ENCODE data around the gene PROCA1.

The PROCA1 gene

GRCh38 chr17:28705728-28706334, 5.9 kb downstream of the PROCA1 start:
- no peak for DNase-seq

DNA sequence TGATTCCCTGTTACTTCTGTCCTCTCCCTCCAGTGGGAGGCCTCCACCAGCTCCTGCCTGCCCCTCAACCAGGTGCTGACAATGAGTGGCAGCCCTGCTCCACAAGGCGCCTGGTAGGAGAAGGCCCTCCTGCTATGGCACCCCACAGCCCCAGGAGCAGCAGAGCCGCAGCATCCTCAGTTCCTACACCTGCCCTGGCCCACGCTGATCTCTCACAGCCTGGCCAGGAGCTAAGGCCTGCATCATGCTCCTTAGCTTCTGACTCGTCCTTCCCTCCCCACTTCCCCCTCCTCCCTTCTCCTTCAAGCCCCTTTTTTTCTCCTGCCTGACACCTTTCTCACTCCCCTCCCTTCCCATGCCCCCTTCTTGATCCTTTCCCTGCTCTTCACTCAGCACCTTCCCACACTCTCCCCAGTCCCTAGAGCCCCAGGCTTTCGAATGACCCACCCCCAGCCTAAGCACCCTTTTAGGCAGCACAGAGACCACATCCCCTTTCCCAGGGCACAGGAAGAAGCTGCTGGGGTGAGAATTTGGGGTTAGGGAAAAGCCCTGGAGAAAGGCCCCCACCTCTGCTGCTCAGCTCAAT, 6.5 kb downstream of the PROCA1 start:
- DNase-seq = no peak

- no peak for DNase-seq
Observed at GRCh38 chr17:28704219-28704858, 7.3 kb downstream of the PROCA1 start.

DNA sequence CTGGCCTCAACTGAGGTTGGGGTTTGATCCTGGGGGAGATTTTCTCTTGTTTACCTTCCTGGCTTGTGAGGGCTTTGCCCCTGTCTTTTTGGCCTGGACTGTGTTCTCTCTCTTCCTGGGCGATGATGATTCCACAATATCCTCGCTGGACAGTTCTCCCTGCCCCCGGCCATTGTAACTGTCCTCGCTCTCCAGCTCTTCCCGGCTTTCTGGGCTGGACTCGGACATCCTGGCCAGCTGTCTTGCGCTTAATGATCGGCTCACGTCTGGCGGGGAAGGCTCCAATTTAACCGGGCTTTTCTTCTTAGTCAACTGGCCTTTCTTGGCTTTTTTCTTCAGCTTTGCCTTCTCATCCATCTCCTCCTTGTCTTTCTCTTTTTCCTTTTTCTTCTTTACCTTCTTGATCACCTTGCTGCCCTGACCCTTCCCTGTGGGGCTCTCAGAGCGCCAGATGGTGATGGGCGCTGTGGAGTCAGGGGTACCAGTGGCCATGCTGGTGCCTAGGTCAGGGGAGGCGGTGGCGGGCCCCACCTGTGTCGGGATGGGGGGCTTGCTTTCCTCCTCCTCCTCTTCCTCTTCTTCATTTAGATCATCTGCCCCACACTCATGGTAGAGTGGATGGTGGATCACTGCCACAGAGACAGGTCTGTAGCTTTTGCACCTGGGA, 8.0 kb downstream of the PROCA1 start:
- no peak for DNase-seq

DNA sequence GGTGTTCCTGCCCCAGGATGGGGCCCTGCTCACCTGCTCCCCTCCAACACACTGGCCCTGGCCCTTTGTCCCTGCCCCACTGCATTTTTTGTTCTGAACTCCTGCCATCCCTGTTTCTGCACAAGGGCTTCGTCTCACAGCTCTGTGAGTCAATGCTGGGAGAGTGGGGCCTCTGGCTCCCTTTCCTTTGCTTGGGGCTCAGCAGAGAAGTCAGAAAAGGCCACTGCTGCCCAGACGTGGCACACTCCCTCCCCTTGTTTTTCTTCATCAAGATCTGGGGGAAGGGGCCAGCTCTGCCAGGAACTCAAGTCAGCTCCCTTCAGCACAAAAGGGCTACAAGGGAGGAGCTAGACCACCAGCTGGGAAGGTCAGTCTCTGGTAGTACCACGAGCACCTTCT, 8.9 kb downstream of the PROCA1 start:
- no peak for DNase-seq

DNA sequence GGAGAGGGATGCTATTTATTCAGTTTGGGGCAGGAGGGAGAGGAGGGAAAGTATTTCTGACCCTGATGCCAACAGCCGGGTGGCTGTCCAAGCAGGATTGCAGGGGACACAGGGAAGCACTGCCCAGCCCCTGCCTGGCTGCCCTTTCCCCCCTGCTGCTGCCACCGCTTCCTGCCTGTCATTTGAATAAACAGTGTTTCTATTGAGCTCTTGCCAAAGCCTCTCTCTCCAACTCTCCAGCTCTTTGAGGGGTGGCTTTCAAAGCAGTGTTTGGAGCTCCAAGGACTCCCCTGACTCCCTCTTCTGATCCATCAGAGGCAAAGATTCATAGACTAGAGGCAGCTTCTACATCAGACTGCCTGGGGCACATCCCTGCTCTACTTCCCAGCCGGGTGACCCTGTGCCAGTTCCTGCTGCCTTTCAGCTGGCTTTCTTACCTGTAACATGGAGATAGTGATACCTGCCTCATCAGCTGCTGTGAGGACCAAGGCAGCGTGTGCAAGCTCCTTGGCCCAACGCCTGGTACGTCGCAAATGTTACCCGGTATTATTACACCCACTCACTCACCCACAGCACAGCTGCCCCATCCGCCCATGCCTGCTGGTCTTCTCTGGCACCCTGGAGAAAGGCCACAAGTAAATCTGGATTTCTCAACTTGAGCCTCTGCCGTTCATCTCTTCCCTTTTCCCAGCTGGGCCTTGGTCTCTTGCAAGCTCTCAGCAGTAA, 9.5 kb downstream of the PROCA1 start:
- no peak for DNase-seq

DNA sequence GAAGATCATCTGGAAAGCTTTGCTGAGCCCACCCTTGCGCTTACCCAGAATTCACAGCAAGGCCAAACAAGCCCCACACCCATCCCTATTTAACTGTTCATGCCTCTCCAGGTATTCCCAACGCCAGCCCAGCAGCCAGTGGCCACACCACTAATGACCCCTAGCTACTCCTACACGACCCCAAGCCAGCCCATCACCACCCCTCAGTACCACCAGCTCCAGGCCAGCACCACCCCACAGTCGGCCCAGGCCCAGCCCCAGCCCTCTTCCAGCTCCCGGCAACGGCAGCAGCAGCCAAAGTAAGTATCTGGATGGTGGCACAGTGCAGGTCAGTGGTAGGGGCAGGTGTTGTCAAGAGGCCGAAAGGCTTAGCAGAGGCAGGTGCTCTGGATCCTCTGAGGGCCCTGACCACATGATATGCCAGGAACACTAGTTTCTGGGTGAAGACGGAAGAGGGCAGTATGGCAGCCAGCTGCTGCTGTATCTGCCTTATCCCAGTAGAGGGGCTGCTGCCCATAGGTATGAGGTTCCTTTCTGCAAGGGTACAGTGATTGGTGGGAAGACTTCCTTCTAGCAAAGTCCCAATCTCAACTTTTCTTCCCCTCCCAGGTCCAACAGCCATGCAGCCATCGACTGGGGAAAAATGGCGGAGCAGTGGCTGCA, 10.7 kb downstream of the PROCA1 start:
- DNase-seq = no peak

- no peak for DNase-seq
Observed at GRCh38 chr17:28700278-28700677, 11.4 kb downstream of the PROCA1 start.

GRCh38 chr17:28698253-28698941, 13.3 kb downstream of the PROCA1 start:
- DNase-seq = no peak

DNA sequence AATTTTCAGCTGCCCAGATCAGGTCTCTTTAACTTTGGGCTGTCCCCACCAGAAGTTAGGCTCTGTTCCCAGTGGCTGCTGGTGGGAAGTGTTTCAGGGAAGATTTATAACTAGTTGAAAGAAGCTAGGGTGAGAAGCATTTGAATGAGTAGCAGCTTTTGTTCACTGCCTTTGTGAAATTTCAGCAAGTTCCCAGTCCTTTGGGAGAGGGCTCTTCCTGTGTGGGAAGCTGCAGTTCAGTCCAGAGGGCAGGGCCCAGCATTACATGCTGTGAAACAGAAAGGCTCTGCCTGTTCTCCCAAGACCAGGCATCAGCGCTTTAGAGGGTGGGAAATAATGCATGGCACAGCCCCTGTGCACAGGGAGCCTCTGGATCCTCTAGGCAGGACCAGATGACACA, 17.8 kb downstream of the PROCA1 start:
- DNase-seq = no peak

DNA sequence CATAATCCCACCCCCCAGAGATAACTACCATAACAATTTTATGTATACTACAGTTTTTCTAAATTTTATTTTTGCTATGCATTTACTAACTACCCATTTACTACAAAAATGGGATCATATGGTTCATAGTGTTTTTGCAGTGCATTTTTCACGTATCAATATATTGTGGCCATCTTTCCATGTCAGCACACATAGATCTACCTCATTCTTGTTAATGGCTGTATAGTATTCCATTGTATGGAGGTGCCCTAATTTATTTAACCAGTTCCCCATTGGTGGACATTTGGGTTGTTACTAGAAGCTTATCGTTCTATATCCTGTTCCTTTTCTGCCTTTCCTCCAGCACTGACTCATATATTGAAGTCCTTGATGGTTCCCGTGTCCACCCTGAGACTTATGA, 22.7 kb downstream of the PROCA1 start:
- no peak for DNase-seq

GRCh38 chr17:28688481-28688880, 23.2 kb downstream of the PROCA1 start:
- DNase-seq = no peak

DNA sequence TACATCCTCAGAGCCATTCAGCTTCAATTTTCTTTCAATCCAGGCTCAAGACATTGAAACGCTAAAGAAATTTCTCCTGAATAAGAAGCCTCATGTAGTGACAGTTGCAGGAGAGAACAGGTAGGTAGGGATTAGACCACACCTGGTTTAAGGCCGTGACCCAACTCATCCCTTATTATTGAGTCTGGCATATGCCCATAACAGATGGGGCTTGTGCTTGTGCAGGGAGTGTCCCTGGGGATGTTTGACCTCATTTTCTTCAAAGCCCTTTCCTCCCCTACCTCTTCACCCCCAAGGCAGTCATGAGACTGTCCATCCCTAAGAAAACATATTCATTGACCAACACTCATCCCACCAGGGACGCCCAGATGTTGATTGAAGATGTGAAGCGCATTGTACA, 25.4 kb downstream of the PROCA1 start:
- DNase-seq = no peak

GRCh38 chr17:28685366-28685765, 26.3 kb downstream of the PROCA1 start:
- DNase-seq = no peak

GRCh38 chr17:28684963-28685362, 26.7 kb downstream of the PROCA1 start:
- DNase-seq = no peak

DNA sequence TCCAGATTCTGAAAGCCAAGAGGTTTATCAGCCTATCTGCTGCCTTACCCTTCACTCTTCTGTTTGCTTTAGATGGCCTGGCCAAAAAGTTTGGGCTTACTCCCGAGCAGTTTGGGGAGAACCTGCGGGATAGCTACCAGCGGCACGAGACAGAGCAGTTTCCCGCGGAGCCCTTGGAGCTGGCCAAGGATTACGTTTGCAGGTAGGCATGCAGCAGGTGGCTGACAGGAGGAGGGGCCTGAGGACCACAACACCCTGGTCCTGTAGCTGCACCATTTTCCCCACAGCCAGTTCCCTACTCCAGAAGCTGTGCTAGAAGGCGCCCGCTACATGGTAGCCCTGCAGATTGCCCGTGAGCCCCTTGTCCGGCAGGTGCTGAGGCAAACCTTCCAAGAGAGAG, 29.0 kb downstream of the PROCA1 start:
- no peak for DNase-seq

- no peak for DNase-seq
Observed at GRCh38 chr17:28675980-28676379, 35.7 kb downstream of the PROCA1 start.

DNA sequence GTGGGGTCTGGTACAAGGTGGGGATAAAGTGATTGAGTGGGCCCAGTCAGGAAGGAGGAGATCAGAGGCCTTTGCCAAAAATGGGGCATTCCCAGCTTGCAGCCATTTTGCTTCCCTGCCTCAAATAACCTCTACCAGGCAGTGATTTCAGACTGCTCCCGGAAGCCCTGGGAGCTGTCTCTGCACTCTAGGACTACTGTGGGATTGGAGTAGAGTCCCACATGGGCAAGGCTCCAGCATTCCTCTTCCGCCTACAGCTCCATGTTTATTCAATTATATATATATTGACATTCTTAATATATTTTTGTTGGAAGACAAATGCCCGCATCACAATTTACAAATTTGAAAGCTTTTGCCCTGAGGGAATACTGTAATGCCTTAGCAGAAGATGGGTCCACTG, 36.2 kb downstream of the PROCA1 start:
- no peak for DNase-seq

- no peak for DNase-seq
Observed at GRCh38 chr17:28669918-28670317, 41.8 kb downstream of the PROCA1 start.

DNA sequence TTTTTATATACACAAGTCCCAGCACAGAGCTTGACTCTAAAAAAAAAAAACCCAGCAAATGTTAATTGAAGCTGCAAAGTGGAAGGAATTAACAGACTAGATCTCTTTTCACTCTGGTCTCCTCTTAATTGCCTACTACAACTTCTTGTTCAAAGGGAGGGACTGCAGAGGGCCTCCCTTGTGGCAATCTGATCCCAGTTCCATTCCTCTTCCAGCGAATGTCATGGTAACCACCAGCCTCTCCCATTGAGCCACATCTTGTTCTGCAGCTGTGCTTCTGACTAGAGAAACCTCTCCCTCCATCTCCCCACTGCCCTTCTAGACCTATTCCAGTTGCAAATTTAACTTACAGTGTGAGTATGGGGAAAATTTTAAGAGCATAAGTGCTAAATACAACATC, 43.8 kb downstream of the PROCA1 start:
- no peak for DNase-seq

DNA sequence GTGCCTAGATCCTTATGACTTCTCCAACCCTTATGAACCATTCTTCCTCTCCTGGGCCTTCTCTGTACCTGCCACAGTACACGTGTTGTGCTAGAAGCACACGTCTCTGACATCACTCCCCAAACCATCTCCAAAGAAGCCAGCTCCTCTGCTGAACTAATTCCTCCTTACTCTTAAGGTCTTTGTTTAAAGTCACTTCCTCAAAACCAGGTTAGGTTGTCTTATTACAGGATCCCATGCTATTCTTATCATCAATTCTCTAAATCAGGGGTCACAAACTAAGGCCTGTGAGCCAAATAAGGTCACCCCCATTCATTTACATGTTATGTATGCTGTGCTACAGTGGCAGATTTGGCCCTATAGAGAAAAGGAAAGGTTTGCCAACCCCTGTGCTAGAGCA, 45.7 kb downstream of the PROCA1 start:
- no peak for DNase-seq

DNA sequence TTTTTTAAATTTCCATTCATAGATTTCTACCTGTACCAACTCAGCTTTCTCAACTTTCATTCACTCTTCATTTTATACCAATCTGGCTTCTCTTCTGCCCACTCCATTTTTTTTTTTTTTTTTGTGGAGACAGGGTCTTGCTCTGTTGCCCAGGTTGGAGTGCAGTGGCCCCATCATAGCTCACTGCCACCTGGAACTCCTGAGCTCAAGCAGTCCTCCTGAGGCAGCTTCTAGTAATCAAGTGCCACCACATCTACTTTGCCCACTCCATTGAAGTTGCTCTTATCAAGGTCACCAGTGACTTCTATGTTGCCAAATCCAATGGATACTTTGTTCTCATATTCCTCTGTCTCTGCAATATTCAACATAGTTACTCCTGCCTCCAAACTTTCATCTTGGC, 48.0 kb downstream of the PROCA1 start:
- no peak for DNase-seq

- DNase-seq = no peak
Observed at GRCh38 chr17:28662527-28662829, 49.2 kb downstream of the PROCA1 start.

Measured in activated naive CD4-positive, alpha-beta T cell treated with Interleukin-2 at 50 U/mL for 16 hours (primary cell).